ENCODE measurements around the gene MAST2. TPM values are rescaled to one million over a fixed set of nuclear protein-coding genes. Genes with fewer than 3 reads are reported as not detected.
"Not testable (repeated sequence)": the region's sequence is repeated elsewhere in the genome, so short reads cannot be mapped to it uniquely, and the experiment has no call there.

Gene MAST2
- total and polyA plus RNA-seq, 9 of the 15 experiments (the other 6 are each of a cell fraction or from before 2014, with no cell fraction given) = 0.73 to 32.0 (median 17.8) TPM

- H3K9me1 ChIP-seq (ENCODE audit: control insufficient read depth, insufficient read depth, low read length); in situ Hi-C loops (cut with MboI); intact Hi-C loops (cut with micrococcal nuclease); H3K27me3 ChIP-seq (ENCODE audit: control insufficient read depth in 2 of 2, insufficient read depth in 2 of 2, low read length in 2 of 2); CTCF ChIA-PET (ENCODE audit: low intra/inter-chr PET ratio); H3K27ac ChIP-seq (ENCODE audit: extremely low read depth, low read depth, low read length); DNase-seq (ENCODE audit: extremely low read depth in 1 of 4, low spot score in 3 of 4); H2AFZ ChIP-seq (ENCODE audit: low read depth, low read length); H4K20me1 ChIP-seq (replicated peaks; ENCODE audit: control insufficient read depth, insufficient read depth, low read length); H3K36me3 ChIP-seq (ENCODE audit: control insufficient read depth, insufficient read depth, low read length); BruUV-seq (replicated peaks); H3K4me3 ChIP-seq; FAIRE-seq; H3K79me2 ChIP-seq (ENCODE audit: control insufficient read depth, insufficient read depth, low read length); H3K9me3 ChIP-seq (replicated peaks; ENCODE audit: control insufficient read depth, insufficient read depth, low read depth, low read length); H3K9ac ChIP-seq (ENCODE audit: insufficient read depth in 1 of 2, low read depth in 2 of 2, low read length in 2 of 2); H3K4me2 ChIP-seq (ENCODE audit: insufficient read depth, low read length); H3K4me1 ChIP-seq (replicated peaks in 1 of 2; ENCODE audit: control insufficient read depth in 2 of 2, insufficient read depth in 2 of 2, low read length in 2 of 2): not testable (repeated sequence)
- POLR2A ChIA-PET = interaction anchor here (0.6 to 0.7 kb wide), 2 partner anchors 8 to 103 kb away, joined by 3 read pairs; no protein-coding TSS in a partner anchor
- WGBS (ENCODE audit: insufficient coverage, low coverage, missing lambda C conversion rate) = 81% methylated on average over 14 of the region's 14 CpGs
- ATAC-seq = peak; percentile 45; the same call in 2 of the 3 replicates
- TF ChIP-seq FOXA3 (CRISPR knock-in tag; conservative IDR thresholded peaks at IDR 0.05 in 1 of 2, IDR thresholded peaks at IDR 0.05 in 1 of 2) = 0 out of 4 replicates have a peak, but pooled peaks of 1 of the 2 experiments have one; percentile 28
Measured at GRCh38 chr1:45872173-45872801, 68.9 kb downstream of the MAST2 start.

DNA sequence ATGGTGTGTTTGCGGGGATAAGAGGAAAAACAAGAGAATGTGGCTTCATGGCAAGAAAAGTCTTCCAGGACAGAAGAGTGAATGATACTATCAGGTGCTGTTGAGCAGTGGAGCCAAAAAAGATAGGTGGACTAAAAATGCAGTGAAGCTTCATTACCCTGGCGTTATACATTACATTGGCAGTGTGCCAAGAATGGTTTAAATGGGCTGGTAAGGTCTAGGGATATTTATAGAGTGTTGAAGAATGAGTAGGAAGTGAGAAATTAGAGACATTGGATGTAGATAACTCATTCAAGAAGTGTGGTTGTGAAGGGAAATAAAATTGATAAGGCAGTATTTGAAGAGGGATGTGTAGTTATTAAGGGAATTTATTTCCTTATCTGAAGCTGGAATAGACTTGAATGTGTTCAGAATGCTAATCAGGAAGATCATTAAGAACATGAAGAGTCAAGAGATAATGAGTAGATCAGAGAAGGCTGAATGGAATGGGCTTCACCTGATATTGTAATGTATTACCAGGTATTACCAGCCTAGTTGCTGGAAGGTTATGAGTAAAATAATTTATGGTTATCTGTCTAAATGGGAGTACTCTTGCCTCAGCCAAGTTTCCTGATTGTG, 72.7 kb downstream of the MAST2 start:
- intact Hi-C loops (cut with micrococcal nuclease) = no loop called here
- H3K4me3 ChIP-seq = no peak overlapping the region
- TF ChIP-seq SRF (CRISPR knock-in tag; IDR thresholded peaks at IDR 0.05) = no peak
- TF ChIP-seq HMGN3 (IDR thresholded peaks at IDR 0.05; ENCODE audit: borderline replicate concordance, extremely low read depth, insufficient read length, low read depth, low read length) = no peak
- TF ChIP-seq, protein P1, sequence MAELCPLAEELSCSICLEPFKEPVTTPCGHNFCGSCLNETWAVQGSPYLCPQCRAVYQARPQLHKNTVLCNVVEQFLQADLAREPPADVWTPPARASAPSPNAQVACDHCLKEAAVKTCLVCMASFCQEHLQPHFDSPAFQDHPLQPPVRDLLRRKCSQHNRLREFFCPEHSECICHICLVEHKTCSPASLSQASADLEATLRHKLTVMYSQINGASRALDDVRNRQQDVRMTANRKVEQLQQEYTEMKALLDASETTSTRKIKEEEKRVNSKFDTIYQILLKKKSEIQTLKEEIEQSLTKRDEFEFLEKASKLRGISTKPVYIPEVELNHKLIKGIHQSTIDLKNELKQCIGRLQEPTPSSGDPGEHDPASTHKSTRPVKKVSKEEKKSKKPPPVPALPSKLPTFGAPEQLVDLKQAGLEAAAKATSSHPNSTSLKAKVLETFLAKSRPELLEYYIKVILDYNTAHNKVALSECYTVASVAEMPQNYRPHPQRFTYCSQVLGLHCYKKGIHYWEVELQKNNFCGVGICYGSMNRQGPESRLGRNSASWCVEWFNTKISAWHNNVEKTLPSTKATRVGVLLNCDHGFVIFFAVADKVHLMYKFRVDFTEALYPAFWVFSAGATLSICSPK (IDR thresholded peaks at IDR 0.05; ENCODE audit: borderline replicate concordance) = no peak
- 0 out of 2 replicates have a peak, but pooled peaks have one; percentile 15 for TF ChIP-seq ARID1B (IDR thresholded peaks at IDR 0.05)
- TF ChIP-seq CBFA2T3 (IDR thresholded peaks at IDR 0.05) = 0 out of 2 replicates have a peak, but pooled peaks have one; percentile 18
- no peak for TF ChIP-seq CEBPZ (IDR thresholded peaks at IDR 0.05; ENCODE audit: borderline replicate concordance, low read depth, low read length)
- TF ChIP-seq PHB (CRISPR knock-in tag; IDR thresholded peaks at IDR 0.05) = no peak

More for the DNA sequence above, 72.7 kb downstream of the MAST2 start:
- H3K9me1 ChIP-seq (ENCODE audit: control insufficient read depth, insufficient read depth, low read length) = no peaks in the 10 kb centered on the region
- no peaks in the 10 kb centered on the region; the same call in 2 of the 3 replicates for H3K79me2 ChIP-seq (ENCODE audit: control insufficient read depth, insufficient read depth, low read length)
- H4K20me1 ChIP-seq (replicated peaks; ENCODE audit: control insufficient read depth, insufficient read depth, low read length) = no peaks in the 10 kb centered on the region
- H2AFZ ChIP-seq (ENCODE audit: low read depth, low read length) = no peak overlapping the region
- BruUV-seq (replicated peaks) = no TSS peak
- DNase-seq (ENCODE audit: extremely low read depth in 1 of 4, low spot score in 3 of 4) (peak in 2 of 4 experiments; percentile 28 to 29), ATAC-seq (peak; percentile 42; the same call in 2 of the 3 replicates), FAIRE-seq (peak; percentile 63)
- H3K9ac ChIP-seq (ENCODE audit: insufficient read depth in 1 of 2, low read depth in 2 of 2, low read length in 2 of 2) = no peak overlapping the region
- ChIA-PET POLR2A (interaction anchor here (0.6 to 2.5 kb wide), 5 partner anchors 11 to 354 kb away, joined by 3 to 7 read pairs (median 4); partner anchors contain the start of genes MAST2 and PRDX1), CTCF (ENCODE audit: low intra/inter-chr PET ratio) (no interaction called here)
- no peaks in the 10 kb centered on the region for H3K9me3 ChIP-seq (replicated peaks; ENCODE audit: control insufficient read depth, insufficient read depth, low read depth, low read length)
- H3K4me2 ChIP-seq (ENCODE audit: insufficient read depth, low read length) = no peak overlapping the region
- peaks cover 0 to 7% of the 10 kb centered on the region in 2 experiments; a peak in 2 of 5 replicates for H3K4me1 ChIP-seq (replicated peaks in 1 of 2; ENCODE audit: control insufficient read depth in 2 of 2, insufficient read depth in 2 of 2, low read length in 2 of 2)
- no peak overlapping the region for H3K27ac ChIP-seq (ENCODE audit: extremely low read depth, low read depth, low read length)
- H3K36me3 ChIP-seq (ENCODE audit: control insufficient read depth, insufficient read depth, low read length) = no peaks in the 10 kb centered on the region
- 21% methylated on average over 2 of the region's 2 CpGs for WGBS (ENCODE audit: insufficient coverage, low coverage, missing lambda C conversion rate)
- in situ Hi-C loops (cut with MboI) = no loop called here
- H3K27me3 ChIP-seq (ENCODE audit: control insufficient read depth in 2 of 2, insufficient read depth in 2 of 2, low read length in 2 of 2) = no peaks in the 10 kb centered on the region
